Kidney capillary endothelial cell (primary cell): ENCODE results near the gene MGLL.
"Not testable (repeated sequence)": the region's sequence is repeated elsewhere in the genome, so short reads cannot be mapped to it uniquely, and the experiment has no call there.

ENCODE experiments used
- DNase-seq: peaks from one replicate; pipeline ENCODE4 v3.0.0-alpha.2; 2018; ENCODE audit warnings: low spot score

The MGLL gene

DNA sequence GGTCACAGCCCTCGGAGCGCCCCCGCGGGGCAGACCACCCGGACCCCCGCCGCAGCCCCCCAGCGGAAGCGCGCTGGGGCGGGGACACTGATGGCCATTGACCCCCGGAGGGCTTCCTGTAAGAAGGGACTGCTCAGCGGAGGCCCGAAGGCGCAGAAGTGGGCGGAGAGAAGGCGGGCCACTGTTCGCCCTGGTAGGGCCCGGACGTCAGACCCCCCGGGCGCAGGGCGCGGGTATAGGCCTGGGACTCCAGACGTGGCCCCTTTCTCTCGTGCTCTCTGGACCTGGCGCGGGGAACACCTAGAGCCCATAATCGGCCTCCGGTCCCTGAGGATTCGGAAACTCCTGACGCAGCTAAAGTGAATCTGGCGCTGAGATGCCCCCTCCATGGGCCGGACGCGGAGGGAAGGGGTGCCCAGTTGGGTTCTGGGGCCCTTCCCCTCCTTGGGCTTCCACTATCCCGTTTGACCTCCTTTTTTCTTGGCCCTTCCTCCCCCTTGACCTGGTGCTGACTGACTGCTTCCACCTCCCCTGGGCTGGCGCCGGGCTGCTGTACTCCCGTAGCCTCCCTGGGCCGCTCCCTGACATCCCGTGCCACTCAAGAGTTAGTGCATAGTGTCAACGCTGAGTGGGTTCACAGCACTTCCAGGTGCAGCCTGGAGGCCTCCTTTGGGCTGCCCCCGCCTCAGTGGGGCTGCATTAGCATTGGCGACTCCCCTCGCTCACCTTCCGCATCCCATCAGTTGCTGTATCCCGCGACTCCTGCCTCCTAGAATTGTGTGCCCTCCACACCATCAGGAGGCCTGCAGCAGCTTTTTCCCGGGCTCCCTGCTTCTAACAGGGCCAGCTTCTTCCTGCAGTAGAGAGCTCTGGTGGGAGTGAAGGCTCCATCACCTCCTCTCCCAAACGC lies 148.9 kb downstream of the MGLL start:
- no peak for DNase-seq

DNA sequence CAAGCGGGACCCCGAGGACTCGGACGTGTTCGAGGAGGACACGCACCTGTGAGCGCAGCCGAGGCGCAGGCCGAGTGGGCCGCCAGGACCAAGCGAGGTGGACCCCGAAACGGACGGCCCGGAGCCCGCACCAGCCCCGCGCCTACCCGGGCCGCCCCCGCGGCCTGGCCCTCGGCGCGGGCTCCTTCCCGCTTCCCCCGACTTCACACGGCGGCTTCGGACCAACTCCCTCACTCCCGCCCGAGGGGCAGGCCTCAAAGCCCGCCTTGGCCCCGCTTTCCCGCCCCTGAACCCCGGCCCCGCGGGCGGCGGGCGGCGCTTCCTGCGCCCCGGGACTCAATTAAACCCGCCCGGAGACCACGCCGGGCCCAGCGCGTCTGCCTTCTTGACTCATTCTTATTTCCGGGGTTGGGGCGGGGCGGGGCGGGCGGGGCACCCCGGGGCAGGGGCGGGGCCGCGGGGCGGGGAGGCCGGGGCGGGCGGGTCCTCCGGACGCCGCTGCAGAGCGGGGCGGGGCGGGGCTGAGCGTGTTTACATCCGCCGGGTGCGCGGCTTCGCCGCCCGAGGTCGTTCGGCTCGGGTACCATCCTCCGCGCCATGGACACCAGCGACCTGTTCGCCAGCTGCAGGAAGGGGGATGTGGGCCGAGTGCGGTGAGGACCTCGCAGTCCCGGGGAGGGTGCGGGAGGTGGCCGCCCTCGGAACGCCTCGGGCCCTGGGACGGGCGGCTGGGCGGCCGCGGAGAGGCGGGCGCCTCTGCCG lies 149.7 kb downstream of the MGLL start, which contains the start of gene ABTB1:
ABTB1 (plus strand) TSS at position 524 of the 762 bp plus-strand sequence; CDS start at position 598, 74 bp downstream.
- peak; percentile 47 for DNase-seq

DNA sequence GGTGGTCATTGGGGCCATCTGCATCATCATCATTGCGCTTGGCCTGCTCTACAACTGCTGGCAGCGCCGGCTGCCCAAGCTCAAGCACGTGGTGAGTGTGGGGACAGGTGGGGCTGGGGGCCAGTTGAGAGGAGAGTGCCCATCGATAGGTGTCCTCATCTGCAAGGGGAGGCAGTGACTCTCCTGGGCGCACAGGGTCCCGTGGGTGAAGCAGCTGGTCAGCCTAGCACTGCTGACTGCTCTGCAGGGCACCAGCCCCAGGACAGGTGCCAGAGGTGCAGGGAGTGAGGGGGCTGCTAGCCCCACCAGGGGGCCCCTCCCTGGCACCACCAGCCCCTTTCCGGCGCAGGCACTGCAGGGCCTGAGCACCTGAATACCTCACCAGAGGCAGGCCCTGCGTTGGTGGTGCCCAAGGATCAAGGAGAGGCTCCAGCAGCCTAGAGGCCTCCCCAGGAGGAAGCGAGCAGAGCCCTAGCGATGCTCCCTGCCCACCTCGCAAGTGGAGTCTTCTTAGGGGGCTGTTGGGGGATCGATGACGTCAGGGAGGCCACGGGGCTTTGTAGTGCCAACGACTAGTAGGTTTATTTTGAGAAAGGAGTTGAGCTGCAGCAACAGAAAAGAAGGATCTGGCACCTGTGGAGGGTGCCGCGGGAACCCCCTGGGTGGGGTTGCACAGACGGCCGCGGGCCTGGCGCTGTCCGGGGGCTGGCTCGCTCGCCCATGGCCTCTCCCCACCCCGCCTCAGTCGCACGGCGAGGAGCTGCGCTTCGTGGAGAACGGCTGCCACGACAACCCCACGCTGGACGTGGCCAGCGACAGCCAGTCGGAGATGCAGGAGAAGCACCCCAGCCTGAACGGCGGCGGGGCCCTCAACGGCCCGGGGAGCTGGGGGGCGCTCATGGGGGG lies 150.5 kb downstream of the MGLL start:
- no peak for DNase-seq

DNA sequence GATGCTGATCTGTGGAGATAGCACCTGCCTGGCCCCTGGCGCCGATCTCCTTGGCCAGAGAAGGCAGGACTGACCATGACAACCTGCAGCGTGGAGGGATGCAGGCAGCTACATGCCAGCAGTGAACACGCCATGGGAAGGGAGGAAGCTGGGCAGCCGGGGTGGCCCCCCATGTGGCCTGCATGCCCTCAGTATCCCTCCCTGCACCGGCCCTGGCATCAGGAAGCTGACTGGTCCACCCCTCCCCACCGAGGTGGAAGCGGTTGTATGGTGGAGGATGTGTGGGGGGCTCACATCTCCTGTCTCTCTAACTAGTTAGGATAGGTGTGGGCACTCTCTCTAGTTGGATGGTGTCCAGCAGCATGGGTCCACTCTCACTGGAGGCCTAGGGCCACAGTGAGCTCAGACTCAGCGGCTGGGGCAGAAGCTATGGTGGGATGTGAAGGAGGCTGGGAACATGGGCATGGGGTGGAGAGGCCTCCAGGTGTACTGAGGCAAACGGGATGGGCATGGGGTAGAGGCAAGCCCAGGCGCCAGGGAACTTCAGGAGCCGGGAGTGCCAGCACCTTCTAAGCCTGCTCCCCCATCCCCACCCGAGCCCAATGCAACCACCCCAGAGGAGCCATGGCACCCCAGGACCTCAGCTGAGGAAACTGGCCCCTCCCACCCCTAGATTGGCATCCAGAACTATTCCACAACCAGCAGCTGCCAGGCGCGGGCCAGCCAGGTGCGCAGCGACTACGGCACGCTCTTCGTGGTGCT lies 151.4 kb downstream of the MGLL start:
- no peak for DNase-seq

DNA sequence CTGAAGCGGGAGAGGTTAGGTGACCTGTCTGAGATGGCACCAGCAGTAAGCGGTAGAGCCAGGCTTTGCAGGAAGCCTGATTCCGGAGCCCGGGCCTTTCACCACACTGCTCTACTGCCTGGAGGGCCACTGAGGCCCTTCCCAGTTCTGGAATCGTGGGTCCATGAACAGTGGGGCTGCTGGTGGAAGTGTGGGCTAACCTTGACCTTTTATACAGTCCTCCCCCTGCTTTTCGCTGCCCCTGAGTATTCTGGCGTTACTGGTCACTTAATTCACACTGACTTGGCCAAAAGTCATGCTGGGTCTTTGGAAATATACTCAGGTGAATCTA lies 152.1 kb downstream of the MGLL start:
- no peak for DNase-seq

DNA sequence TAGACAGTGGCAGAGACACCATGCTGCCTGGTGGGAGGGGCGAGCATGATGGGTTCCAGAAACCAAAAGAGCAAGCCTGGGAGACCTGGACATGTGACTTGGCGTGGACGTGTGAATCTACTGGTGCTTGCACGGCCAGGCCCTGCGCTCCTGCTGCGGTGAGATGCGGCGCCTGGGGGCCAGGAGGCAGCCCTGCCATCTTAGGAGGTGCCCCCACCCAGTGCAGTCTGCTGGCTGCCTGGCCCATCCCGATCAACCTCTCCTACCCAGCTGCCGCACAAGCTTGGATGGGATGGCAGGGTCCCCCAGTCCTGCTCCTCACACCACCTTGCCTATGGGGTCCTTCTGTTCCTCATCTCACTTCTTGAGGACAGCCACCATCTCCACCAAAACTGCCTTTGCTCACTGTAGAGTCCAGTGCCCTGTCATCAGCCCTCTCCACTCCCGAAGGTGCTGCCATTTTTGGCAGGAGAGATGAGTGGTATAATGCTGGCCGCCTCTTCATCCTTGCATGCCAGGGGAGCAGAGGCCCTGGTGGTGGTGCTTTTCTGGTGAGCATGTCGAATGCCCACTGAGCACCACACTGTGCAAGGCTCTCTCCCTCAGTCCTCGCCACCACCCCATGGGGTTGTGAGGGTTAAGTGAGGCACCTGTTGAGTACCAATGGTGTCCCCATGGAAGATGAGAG lies 152.6 kb downstream of the MGLL start:
- no peak for DNase-seq

DNA sequence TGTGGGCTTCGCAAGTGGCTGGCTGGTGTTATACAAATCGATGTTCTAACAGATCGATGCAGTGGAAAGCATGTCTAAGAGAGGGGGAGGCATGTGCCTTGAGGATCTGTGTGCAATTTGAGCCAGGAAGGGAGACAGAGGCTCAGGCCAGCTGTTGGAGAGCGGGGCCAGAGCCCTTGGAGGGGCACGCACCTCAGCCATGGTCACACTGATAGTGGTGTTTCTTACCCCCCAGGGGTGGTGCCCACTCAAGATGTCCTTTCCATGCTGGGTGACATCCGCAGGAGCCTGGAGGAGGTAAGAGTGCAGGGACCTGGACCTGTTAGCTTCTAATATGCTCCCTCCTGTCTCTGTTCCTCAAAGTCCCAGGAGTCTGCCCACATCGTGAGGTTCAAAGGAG lies 153.4 kb downstream of the MGLL start:
- no peak for DNase-seq

DNA sequence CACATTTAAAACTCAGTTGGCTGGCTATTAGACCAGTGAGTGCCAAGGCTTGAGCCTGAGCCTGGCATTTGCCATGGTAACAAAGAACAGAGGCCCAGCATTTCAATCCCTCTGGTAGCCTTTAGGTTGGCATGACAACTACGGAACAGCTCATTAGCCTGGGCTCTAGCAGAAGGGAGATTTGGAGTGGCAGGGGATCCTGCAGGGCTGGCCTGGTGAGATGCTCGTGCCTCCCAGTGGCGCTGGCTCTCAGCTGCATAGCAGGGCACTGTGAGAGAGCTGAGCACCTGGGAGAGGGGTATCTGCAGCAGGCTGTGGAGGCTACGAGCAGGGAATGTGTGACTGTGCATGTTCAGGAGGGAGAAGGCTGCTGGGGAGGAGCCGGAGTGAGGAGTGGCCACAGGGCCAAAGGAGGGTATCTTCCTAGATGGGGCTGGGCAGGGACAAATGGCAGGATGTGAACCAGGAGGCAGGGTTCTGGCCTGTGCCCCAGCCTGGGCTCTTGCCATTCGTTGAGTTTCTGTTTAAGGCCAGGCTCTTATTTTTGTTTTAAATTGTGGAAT lies 155.1 kb downstream of the MGLL start:
- DNase-seq = no peak

DNA sequence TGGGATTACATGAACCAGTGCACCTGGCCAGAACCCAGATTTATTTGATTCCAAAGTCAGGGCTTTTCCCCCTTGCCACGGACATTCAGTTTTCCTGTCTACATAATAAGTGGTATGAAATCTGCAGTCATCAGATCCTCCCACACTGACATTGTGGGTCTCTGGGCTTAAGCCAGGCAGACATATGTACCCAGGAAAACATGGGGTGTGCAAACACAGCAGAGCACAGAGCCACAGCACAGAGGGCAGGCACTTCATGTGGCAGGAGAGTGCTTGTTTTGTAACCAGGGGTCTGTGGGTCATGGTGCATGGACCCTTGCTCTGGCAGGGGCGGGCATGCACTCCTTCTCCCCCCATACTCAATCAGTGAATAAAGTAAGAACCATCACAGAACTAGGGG lies 155.6 kb downstream of the MGLL start:
- no peak for DNase-seq

DNA sequence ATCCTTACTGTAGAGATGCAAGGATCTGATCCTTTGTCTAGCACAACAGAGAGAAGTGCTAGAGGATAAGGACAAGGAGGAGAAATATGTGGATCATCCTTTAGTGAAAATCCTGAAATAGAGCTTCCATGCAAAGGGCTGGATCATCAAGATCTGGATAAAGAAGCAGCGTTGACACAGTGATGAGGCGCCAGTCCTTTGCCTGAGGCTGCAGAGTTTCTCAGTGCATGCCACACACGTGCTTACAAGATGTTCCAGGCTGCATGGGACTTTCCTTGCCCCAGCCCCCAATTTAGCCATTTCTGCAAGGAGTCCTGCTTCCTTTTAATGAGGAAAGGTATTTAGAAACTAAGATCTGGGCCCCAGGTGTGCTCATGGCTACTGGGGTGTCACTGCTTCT lies 156.7 kb downstream of the MGLL start:
- DNase-seq = no peak

DNA sequence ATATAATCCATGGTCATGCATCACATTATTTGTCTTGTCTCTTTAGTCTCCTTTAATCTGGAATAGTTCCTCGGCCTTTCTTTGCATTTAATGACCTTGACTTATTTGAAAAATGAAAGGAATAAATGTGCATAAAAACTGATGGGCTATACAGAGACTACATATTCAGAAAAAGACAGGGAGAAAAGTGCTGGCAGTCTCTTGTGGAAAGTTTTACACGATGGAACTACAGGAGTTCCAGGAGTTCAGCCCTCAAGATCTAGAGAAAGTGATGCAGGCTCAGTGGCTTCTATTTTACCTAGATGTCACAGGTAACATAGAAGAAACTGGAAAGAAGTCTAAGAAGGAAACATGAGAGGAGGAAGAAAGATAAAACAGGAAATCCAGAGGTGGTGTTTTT lies 157.2 kb downstream of the MGLL start:
- DNase-seq = no peak

DNA sequence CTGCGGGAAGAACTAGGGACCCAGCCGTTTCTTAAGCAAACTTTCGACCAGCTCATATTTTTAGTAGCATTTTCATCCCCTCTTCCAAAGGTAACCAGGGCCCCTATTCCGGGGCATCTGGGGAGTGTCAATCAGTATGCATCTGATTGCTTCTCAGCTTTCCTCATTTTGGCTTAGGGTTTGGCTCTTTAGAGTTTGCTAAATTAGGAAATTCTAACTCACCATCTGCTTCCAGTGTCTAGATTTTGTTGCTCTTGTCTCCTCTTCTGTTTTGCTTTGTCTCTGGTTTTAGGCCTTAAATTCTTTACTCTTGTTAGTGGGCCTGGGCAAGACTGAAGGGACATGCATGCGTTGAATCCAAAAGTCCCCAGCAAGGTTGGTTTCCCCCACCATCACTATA lies 159.2 kb downstream of the MGLL start:
- DNase-seq = no peak

DNA sequence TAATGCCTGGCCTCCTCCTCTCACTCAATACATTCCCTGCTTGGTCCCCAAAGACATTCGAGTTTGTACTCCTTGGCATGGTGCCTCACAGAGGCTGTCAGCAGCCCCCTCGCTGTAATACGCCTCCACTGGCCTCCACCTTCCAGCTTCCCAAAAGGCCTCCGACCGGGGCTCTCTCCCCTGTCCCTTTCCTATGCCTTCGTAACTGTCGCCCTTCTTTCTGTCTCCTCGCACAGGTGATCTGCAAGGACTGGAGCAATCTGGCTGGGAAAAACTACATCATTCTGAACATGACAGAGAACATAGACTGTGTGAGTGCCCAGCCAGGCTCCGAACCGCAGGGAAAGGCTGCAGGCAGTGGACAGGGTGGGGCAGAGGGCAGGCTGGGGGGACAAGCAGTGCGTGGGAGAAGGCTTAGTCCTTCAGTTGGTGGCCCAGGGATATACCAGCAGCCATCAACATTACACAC lies 160.3 kb downstream of the MGLL start:
- DNase-seq = no peak

DNA sequence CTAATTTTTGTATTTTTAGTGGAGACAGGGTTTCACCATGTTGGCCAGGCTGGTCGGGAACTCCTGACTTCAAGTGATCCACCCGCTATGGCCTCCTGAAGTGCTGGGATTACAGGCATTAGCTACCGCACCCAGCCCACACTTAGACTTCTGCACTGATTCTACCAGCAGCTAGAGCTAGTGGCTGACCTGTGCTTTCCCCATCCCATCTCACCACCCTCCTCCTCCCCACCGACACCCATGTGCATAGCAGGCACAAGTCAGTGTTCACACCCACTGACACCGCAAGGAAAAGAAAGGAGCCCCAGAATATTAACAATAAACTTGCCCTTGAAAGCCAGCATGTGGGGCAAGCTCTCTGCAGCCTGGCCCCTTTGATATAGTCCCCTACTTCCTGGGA lies 160.7 kb downstream of the MGLL start:
- DNase-seq = no peak

DNA sequence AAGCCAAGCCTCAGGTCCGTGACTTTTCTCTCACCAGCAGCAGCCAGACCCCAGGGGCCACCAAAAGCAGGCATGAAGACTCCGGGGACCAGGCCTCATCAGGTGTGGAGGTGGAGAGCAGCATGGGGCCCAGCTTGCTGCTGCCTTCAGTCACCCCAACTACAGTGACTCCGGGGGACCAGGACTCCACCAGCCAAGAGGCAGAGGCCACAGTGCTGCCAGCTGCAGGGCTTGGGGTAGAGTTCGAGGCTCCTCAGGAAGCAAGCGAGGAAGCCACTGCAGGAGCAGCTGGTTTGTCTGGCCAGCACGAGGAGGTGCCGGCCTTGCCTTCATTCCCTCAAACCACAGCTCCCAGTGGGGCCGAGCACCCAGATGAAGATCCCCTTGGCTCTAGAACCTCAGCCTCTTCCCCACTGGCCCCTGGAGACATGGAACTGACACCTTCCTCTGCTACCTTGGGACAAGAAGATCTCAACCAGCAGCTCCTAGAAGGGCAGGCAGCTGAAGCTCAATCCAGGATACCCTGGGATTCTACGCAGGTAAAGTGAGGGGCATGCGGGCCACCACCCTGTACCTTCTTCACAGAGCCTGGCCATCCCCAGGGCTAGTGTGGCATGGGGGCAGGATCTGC lies 161.6 kb downstream of the MGLL start:
- DNase-seq = no peak

DNA sequence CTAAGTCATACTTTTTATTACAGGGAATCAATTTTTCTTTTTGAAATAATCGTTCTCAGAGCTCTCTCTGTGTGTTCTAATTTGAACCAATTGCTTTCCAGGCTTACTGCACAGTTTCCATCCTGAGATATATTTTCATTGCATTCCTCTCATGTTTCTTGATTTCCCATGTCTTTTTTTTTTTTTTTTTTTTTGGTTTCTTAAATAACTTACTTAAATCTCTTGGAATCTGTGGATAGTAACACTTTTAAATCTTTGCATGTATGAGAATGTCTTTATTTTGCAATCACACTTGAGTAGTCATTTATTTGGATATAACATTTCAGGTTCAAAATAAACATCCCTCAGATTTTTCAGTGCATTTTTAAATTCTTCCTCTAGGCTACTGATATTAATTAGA lies 164.1 kb downstream of the MGLL start:
- DNase-seq = no peak

DNA sequence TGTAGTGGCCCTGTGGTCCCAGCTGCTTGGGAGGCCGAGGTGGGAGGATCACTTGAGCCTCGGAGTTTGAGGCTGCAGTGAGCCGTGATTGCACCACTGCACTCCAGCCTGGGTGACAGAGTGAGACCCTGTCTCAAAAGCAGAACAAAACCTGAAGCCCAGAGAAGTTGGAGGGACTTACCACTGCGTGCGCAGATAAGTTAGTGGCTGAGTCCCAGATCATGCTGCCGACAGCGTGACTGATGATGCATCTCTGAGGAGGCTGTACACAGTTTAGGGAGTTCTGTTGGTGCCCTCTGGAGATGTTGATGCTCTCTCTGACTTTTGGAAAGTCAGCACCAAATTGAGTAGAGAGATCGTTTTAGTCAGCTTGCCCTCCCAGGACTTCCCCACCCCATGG lies 165.4 kb downstream of the MGLL start:
- no peak for DNase-seq

DNA sequence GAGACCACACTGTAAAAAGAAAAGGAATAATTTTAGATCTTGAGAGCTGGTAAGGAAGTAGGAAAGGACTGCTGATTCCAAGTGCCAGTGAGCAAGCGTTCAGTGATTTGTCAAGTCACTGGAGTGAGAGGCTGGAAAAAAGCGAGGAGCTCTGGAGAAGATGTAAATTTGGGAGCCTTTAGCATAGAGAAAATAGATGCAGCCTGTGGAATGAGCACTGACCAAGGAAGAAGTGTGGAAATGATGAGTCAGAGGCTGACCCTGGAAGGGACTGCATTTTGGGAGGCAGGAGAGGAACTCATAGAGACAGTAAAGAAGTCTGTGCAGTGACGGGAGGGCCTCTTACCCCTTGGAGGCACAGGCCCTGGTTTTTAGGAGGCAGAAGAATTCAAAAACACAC lies 166.7 kb downstream of the MGLL start:
- DNase-seq = no peak

DNA sequence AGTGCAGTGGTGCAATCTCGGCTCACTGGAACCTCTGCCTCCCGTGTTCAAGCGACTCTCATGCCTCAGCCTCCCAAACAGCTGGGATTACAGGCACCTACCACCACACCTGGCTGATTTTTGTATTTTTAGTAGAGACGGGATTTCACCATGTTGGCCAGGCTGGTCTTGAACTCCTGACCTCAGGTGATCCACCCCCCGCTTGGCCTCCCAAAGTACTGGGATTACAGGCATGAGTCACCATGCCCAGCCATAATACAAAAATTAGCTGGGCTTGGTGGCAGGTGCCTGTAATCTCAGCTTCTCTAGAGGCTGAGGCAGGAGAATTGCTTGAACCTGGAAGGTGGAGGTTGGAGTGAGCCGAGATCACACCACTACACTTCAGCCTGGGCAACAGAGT lies 167.3 kb downstream of the MGLL start:
- DNase-seq = not testable (repeated sequence)

DNA sequence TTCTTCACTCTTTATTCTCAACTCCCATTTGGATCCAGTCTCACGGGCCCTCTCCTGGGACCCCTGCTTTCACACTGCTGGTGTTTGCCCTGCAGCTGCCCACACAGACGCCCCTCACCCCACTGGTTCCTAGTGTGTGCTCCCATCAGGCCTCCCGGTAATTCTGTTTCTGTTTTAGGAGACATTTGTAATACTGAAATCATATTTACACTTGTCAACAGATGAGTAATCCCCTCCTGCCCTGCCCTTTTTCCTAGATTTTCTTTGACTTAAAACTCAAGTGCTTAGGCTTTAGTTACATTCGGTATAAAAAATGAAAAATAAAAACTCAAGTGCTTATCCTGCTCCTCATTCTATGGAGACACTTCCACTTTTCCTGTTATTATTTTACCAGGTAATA lies 167.9 kb downstream of the MGLL start:
- no peak for DNase-seq
